HepG2 (cell line): Measurements from ENCODE around the gene PTPRF. TPM values are rescaled to one million over a fixed set of nuclear protein-coding genes. Genes with fewer than 3 reads are reported as not detected.

Experiments used
- AGO1 ChIP-seq: fragments of 200-400 bp; formaldehyde crosslinking; IDR thresholded peaks from 2 replicates; pipeline ENCODE4 v1.6.1; 2017; ENCODE audit warnings: mild to moderate bottlenecking, low read depth, low read length, moderate library complexity; ENCODE audit not compliant: poor library complexity, severe bottlenecking
- CHD2 ChIP-seq: IDR thresholded peaks from 2 replicates; pipeline ENCODE4 v1.6.1; 2011; ENCODE audit warnings: low read depth, low read length, improper control_type of control experiment
- DR1 ChIP-seq: sonication (generic); formaldehyde crosslinking; IDR thresholded peaks from 2 replicates; pipeline ENCODE4 v1.8.0; 2021; ENCODE audit warnings: mild to moderate bottlenecking, missing genetic modification reagents, inconsistent platforms
- FOXA3 ChIP-seq: IDR thresholded peaks from 2 replicates; pipeline ENCODE4 v1.6.1; 2016; ENCODE audit warnings: missing genetic modification reagents, missing compliant biosample characterization
- HDAC6 ChIP-seq: fragments of 200-600 bp; sonication (generic); IDR thresholded peaks from 2 replicates; pipeline ENCODE4 v1.7.0; 2017; ENCODE audit warnings: mild to moderate bottlenecking, antibody characterized with exemption, low read length, low read depth
- MXI1 ChIP-seq: IDR thresholded peaks from 3 replicates; pipeline ENCODE4 v1.6.1; 2012; ENCODE audit warnings: low read depth, low read length, inconsistent platforms, borderline replicate concordance
- RXRA ChIP-seq: sonication (generic); formaldehyde crosslinking; IDR thresholded peaks from 2 replicates; pipeline ENCODE4 v1.5.1; 2020; ENCODE audit warnings: missing genetic modification reagents
- SP5 ChIP-seq: IDR thresholded peaks from 2 replicates; pipeline ENCODE4 v1.6.1; 2016; ENCODE audit warnings: low read depth, borderline replicate concordance
- ZBTB7B ChIP-seq: sonication (generic); formaldehyde crosslinking; IDR thresholded peaks from 2 replicates; pipeline ENCODE4 v1.4.0; 2020; ENCODE audit warnings: missing genetic modification reagents
- ZNF451 ChIP-seq: sonication (generic); formaldehyde crosslinking; IDR thresholded peaks from 2 replicates; pipeline ENCODE4 v1.5.0; 2020; ENCODE audit warnings: mild to moderate bottlenecking, missing genetic modification reagents
- ZNF496 ChIP-seq: sonication (generic); formaldehyde crosslinking; IDR thresholded peaks from 2 replicates; pipeline ENCODE4 v1.8.1; 2023; ENCODE audit warnings: mild to moderate bottlenecking, moderate library complexity, missing genetic modification reagents; ENCODE audit not compliant: insufficient replicate concordance
- ZSCAN22 ChIP-seq: sonication (generic); formaldehyde crosslinking; IDR thresholded peaks from 2 replicates; pipeline ENCODE4 v1.4.0; 2020; ENCODE audit warnings: mild to moderate bottlenecking, missing genetic modification reagents
- polyA plus RNA-seq, 8 experiments: library from polyadenylated mRNA; depleted of rRNA in 3 of 8; stranded (reverse) in 7 of 8; unstranded in 1 of 8; fragments of >200 nt; fragmentation: Illumina TruSeq in 4 of 8; extraction: Trizol in 4 of 8; gene quantifications; 2 replicates each; pipeline versions ENCODE4 v1.2.1 to v1.2.3, GENCODE V29; 2011 to 2016; ENCODE audit warnings: low read depth in 4 of 8, missing spikeins in 1 of 8, mixed read lengths in 1 of 8; ENCODE audit not compliant: insufficient read depth in 1 of 8
- total RNA-seq, 5 experiments: library from RNA; depleted of rRNA; stranded (reverse); fragments of >200 nt; fragmentation: Illumina TruSeq; extraction: Trizol; gene quantifications; 2 replicates each; pipeline ENCODE4 v1.2.3, GENCODE V29; 2016; ENCODE audit warnings: low read depth in 1 of 5
- TF ChIP-seq, protein P1 (sequence below): sonication (generic); formaldehyde crosslinking; IDR thresholded peaks from 2 replicates; pipeline ENCODE4 v1.4.0; 2020; ENCODE audit warnings: mild to moderate bottlenecking, missing genetic modification reagents
- TF ChIP-seq, protein P2 (sequence below): sonication (generic); formaldehyde crosslinking; IDR thresholded peaks from 2 replicates; pipeline ENCODE4 v1.4.0; 2020; ENCODE audit warnings: missing genetic modification reagents; ENCODE audit errors: not compliant biosample characterization
- TF ChIP-seq, protein P3 (sequence below): sonication (generic); formaldehyde crosslinking; IDR thresholded peaks from 2 replicates; pipeline ENCODE4 v1.4.0; 2020; ENCODE audit warnings: mild to moderate bottlenecking, missing genetic modification reagents
- TF ChIP-seq, protein P4 (sequence below): sonication (generic); formaldehyde crosslinking; conservative IDR thresholded peaks from 2 replicates; pipeline ENCODE4 v1.8.0; 2022; ENCODE audit warnings: mild to moderate bottlenecking, moderate library complexity, missing genetic modification reagents

The PTPRF gene
- total and polyA plus RNA-seq, 2 of the 13 experiments (the other 11 are each of a cell fraction or from before 2014, with no cell fraction given) = 55.9 to 167 TPM

DNA sequence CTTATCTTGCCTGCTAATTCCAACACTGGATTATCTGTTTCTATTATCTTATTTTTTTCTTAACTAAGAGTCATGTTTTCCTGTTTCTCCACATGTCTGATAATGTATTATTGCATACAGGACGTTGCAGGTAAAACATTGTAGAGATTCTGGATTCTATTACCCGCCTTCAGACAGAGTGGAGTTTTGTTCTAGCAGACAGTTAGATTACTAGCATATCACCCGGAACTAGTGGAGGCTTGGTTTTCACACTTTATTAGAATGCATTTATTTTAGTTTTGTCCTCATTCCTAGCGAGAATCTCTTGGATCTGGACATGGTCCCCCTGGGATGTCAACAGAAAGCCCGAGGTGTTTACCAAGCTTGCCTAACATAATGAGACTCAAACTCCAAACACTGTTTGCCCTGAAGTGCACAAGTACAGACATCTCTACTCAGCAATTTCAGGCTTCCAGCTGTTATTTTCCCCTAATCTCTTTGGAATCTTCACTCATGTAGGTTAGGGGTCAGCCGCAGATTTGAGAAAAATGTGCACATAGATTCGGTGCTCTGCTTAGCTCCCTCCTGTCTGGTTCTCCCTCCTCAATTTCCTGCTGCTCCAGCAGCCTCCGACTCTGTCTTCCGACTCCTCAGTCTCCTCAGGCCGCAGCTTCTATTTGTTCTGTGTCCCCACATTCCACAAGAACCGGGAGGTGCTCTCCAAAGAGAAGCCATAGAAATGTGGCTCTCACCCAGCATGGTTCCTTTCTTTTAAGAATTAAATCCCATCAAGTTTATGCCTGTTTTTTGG is 36.8 kb upstream of the PTPRF start (continued):
- TF ChIP-seq, protein P1, sequence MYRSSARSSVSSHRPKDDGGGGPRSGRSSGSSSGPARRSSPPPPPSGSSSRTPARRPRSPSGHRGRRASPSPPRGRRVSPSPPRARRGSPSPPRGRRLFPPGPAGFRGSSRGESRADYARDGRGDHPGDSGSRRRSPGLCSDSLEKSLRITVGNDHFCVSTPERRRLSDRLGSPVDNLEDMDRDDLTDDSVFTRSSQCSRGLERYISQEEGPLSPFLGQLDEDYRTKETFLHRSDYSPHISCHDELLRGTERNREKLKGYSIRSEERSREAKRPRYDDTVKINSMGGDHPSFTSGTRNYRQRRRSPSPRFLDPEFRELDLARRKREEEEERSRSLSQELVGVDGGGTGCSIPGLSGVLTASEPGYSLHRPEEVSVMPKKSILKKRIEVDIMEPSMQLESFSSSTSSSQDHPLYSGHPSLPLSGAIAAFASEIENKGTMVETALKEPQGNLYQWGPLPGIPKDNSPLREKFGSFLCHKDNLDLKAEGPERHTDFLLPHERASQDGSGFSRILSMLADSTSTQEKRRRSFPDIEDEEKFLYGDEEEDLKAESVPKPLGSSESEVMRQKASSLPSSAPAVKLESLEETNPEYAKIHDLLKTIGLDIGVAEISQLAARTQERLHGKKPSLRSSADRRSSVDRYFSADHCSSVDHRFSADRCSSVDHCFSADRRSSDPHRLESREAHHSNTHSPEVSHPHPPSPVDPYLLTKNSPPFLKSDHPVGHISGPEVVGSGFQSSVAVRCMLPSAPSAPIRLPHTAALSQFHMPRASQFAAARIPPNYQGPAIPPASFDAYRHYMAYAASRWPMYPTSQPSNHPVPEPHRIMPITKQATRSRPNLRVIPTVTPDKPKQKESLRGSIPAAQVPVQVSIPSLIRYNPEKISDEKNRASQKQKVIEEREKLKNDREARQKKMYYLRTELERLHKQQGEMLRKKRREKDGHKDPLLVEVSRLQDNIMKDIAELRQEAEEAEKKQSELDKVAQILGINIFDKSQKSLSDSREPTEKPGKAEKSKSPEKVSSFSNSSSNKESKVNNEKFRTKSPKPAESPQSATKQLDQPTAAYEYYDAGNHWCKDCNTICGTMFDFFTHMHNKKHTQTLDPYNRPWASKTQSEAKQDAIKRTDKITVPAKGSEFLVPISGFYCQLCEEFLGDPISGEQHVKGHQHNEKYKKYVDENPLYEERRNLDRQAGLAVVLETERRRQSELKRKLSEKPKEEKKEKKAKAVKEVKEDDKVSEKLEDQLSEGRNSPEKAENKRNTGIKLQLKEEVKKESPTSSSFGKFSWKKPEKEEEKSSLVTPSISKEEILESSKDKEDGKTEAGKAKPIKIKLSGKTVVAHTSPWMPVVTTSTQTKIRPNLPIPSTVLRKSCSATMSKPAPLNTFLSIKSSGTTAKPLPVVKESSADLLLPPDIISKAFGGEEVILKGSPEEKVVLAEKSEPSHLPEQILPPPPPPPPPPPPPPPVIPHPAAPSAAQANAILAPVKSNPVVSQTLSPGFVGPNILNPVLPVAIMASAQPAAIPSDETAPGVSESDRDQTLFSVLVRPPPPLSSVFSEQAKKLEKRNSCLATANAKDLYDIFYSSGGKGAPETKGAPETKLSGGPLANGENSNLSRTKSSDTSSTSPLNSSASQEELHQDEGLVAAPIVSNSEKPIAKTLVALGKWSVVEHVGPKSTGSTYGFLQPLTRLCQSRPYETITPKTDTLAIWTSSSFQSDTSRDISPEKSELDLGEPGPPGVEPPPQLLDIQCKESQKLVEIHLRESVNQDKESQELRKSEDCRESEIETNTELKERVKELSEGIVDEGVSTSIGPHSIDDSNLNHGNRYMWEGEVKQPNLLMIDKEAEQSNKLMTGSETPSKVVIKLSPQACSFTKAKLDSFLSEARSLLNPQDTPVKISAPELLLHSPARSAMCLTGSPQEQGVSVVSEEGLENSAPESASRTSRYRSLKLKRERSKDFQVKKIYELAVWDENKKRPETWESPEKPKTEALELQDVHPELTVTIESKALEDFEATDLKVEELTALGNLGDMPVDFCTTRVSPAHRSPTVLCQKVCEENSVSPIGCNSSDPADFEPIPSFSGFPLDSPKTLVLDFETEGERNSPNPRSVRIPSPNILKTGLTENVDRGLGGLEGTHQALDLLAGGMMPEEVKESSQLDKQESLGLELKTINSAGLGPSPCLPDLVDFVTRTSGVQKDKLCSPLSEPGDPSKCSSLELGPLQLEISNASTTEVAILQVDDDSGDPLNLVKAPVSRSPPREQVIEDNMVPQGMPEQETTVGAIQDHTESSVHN = no peak
- TF ChIP-seq ZBTB7B (CRISPR knock-in tag) (no peak), ZSCAN22 (CRISPR knock-in tag) (no peak), ZNF451 (CRISPR knock-in tag) (no peak), MXI1 (no peak), ZNF496 (CRISPR knock-in tag) (no peak), RXRA (no peak), SP5 (no peak), FOXA3 (CRISPR knock-in tag) (peak; percentile 75), AGO1 (no peak), HDAC6 (no peak), CHD2 (no peak), DR1 (CRISPR knock-in tag) (no peak)
- TF ChIP-seq, protein P2, sequence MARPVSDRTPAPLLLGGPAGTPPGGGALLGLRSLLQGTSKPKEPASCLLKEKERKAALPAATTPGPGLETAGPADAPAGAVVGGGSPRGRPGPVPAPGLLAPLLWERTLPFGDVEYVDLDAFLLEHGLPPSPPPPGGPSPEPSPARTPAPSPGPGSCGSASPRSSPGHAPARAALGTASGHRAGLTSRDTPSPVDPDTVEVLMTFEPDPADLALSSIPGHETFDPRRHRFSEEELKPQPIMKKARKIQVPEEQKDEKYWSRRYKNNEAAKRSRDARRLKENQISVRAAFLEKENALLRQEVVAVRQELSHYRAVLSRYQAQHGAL (CRISPR knock-in tag) = no peak
- TF ChIP-seq, protein P3, sequence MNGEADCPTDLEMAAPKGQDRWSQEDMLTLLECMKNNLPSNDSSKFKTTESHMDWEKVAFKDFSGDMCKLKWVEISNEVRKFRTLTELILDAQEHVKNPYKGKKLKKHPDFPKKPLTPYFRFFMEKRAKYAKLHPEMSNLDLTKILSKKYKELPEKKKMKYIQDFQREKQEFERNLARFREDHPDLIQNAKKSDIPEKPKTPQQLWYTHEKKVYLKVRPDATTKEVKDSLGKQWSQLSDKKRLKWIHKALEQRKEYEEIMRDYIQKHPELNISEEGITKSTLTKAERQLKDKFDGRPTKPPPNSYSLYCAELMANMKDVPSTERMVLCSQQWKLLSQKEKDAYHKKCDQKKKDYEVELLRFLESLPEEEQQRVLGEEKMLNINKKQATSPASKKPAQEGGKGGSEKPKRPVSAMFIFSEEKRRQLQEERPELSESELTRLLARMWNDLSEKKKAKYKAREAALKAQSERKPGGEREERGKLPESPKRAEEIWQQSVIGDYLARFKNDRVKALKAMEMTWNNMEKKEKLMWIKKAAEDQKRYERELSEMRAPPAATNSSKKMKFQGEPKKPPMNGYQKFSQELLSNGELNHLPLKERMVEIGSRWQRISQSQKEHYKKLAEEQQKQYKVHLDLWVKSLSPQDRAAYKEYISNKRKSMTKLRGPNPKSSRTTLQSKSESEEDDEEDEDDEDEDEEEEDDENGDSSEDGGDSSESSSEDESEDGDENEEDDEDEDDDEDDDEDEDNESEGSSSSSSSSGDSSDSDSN (CRISPR knock-in tag) = no peak
- TF ChIP-seq, protein P4, sequence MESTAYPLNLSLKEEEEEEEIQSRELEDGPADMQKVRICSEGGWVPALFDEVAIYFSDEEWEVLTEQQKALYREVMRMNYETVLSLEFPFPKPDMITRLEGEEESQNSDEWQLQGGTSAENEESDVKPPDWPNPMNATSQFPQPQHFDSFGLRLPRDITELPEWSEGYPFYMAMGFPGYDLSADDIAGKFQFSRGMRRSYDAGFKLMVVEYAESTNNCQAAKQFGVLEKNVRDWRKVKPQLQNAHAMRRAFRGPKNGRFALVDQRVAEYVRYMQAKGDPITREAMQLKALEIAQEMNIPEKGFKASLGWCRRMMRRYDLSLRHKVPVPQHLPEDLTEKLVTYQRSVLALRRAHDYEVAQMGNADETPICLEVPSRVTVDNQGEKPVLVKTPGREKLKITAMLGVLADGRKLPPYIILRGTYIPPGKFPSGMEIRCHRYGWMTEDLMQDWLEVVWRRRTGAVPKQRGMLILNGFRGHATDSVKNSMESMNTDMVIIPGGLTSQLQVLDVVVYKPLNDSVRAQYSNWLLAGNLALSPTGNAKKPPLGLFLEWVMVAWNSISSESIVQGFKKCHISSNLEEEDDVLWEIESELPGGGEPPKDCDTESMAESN = no peak
